PC-9 (cell line): ENCODE results near the gene LPCAT1. TPM values are rescaled to one million over a fixed set of nuclear protein-coding genes. Genes with fewer than 3 reads are reported as not detected.

Source experiments
- BruUV-seq: library from RNA; stranded (reverse); fragments of 400-500 nt; replicated peaks from 2 replicates; lab custom pipeline; 2021; lab: Mats Ljungman, UMichigan
- CTCF ChIA-PET: fragments of 300-600 bp; sonication (Branson Sonifier 250); formaldehyde crosslinking; loops from one replicate; lab custom pipeline; 2022; ENCODE audit warnings: antibody characterized with exemption; lab: Charles Lee
- POLR2A ChIA-PET: fragments of 300-600 bp; sonication (Branson Sonifier 250); formaldehyde crosslinking; loops from one replicate; lab custom pipeline; 2022; ENCODE audit warnings: antibody characterized with exemption; ENCODE audit not compliant: unreplicated experiment; lab: Charles Lee
- DNase-seq, 2 experiments: peaks; one replicate each; pipeline versions ENCODE4 v3.0.0 to v3.0.0-alpha.2; 2015 to 2022; ENCODE audit warnings: mixed read lengths in 1 of 2
- H2AFZ ChIP-seq: fragments of 200-600 bp; sonication (generic); 2 replicates; pipeline ENCODE4 v1.8.1; 2017; ENCODE audit warnings: antibody characterized with exemption
- H3F3A ChIP-seq: fragments of 200-600 bp; sonication (generic); 2 replicates; pipeline ENCODE4 v1.8.1; 2017; ENCODE audit warnings: antibody characterized with exemption, mild to moderate bottlenecking, low read depth; ENCODE audit not compliant: insufficient read depth
- H3K27ac ChIP-seq: fragments of 200-600 bp; sonication (generic); 2 replicates; pipeline ENCODE4 v1.6.1; 2016; ENCODE audit warnings: mixed run types
- H3K27me3 ChIP-seq: fragments of 200-600 bp; sonication (generic); 2 replicates; pipeline ENCODE4 v1.6.1; 2016; ENCODE audit warnings: low read depth, mixed run types; ENCODE audit not compliant: insufficient read depth
- H3K36me3 ChIP-seq: fragments of 200-600 bp; sonication (generic); 2 replicates; pipeline ENCODE4 v1.6.1; 2016; ENCODE audit warnings: low read depth, mixed run types
- H3K4me1 ChIP-seq: fragments of 200-600 bp; sonication (generic); replicated peaks from 2 replicates; pipeline ENCODE4 v1.6.1; 2016; ENCODE audit warnings: mixed run types; ENCODE audit not compliant: insufficient read depth
- H3K4me2 ChIP-seq: fragments of 200-600 bp; sonication (generic); 2 replicates; pipeline ENCODE4 v1.6.1; 2017; ENCODE audit warnings: mixed run types
- H3K4me3 ChIP-seq: fragments of 200-600 bp; sonication (generic); 2 replicates; pipeline ENCODE4 v1.6.1; 2016; ENCODE audit warnings: mixed run types
- H3K79me2 ChIP-seq: fragments of 200-600 bp; sonication (generic); 2 replicates; pipeline ENCODE4 v1.6.1; 2017; ENCODE audit warnings: low read depth, mixed run types
- H3K9me2 ChIP-seq: fragments of 200-600 bp; sonication (generic); 2 replicates; pipeline ENCODE4 v1.8.1; 2017; ENCODE audit warnings: mild to moderate bottlenecking; ENCODE audit not compliant: insufficient read depth
- H3K9me3 ChIP-seq: fragments of 200-600 bp; sonication (generic); 2 replicates; pipeline ENCODE4 v1.8.1; 2016; ENCODE audit warnings: low read depth; ENCODE audit not compliant: insufficient read depth
- H4K20me1 ChIP-seq: fragments of 200-600 bp; sonication (generic); 2 replicates; pipeline ENCODE4 v1.8.1; 2017; ENCODE audit not compliant: insufficient read depth
- CTCF ChIP-seq: fragments of 200-600 bp; sonication (generic); conservative IDR thresholded peaks from 2 replicates; pipeline ENCODE4 v1.6.1; 2017; ENCODE audit warnings: mixed run types, antibody characterized with exemption, mild to moderate bottlenecking, moderate library complexity
- EZH2 ChIP-seq: fragments of 200-600 bp; sonication (generic); IDR thresholded peaks from 2 replicates; pipeline ENCODE4 v1.8.0; 2017; ENCODE audit warnings: antibody characterized with exemption, low read depth
- intact Hi-C: fragments of 100-400 bp; cut with micrococcal nuclease; formaldehyde crosslinking; loops from one replicate; pipeline ENCODE4 v1.10.0; 2022; ENCODE audit not compliant: unreplicated experiment
- total RNA-seq: library from RNA; stranded (reverse); gene quantifications from 2 replicates; pipeline ENCODE4 v1.2.3, GENCODE V29; 2021

The LPCAT1 gene
- total RNA-seq, 1 experiment from 2014 or later = 96.1 TPM

GRCh38 chr5:1507961-1508658 is 15.7 kb downstream of the LPCAT1 start:
- no TSS peak for BruUV-seq
- ChIA-PET CTCF (no interaction called here), POLR2A (interaction anchor here (0.7 kb wide), 1 partner anchor 378 kb away, joined by 3 read pairs; no protein-coding TSS in a partner anchor)
- no peak overlapping the region for H3K4me2 ChIP-seq
- H3K27ac ChIP-seq = no peak overlapping the region
- H4K20me1 ChIP-seq = peaks cover 87% of the 10 kb centered on the region
- H3K79me2 ChIP-seq = peaks cover 91% of the 10 kb centered on the region
- no peak for DNase-seq
- intact Hi-C loops = no loop called here
- H3K27me3 ChIP-seq = no peaks in the 10 kb centered on the region
- peaks cover 6% of the 10 kb centered on the region for H3K36me3 ChIP-seq
- no peaks in the 10 kb centered on the region for H3K9me2 ChIP-seq
- no peak for TF ChIP-seq CTCF
- no peak for TF ChIP-seq EZH2
- 0 out of 2 replicates have a peak, but pooled peaks cover 6% of the 10 kb centered on the region for H3F3A ChIP-seq
- no peaks in the 10 kb centered on the region for H3K9me3 ChIP-seq
- H2AFZ ChIP-seq = no peak overlapping the region
- H3K4me1 ChIP-seq = peaks cover 14% of the 10 kb centered on the region
- no peak overlapping the region for H3K4me3 ChIP-seq

DNA sequence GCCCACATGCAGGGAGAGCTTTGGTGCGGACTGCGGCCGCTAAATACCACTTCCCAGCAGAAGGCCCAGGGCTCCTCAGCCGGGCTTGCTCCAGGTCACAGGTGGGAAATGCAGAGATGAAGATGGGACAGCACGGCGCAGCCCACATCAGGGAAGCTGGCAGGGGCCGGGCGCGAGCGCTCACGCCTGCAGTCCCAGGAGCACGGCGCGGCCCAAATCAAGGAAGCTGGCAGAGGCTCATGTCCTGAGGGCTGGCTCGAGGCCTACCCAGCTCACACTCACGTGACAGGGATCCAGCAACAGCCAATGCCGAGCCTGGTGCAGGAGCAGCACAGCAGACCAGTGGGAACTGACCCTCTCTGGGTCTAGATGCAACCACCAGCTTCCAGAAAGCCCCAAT is 16.3 kb downstream of the LPCAT1 start:
- H3F3A ChIP-seq = 0 out of 2 replicates have a peak, but pooled peaks cover 6% of the 10 kb centered on the region
- H3K79me2 ChIP-seq = peaks cover 91% of the 10 kb centered on the region
- CTCF ChIA-PET = no interaction called here
- H3K4me2 ChIP-seq = no peak overlapping the region
- peaks cover 2% of the 10 kb centered on the region for H3K36me3 ChIP-seq
- peaks cover 87% of the 10 kb centered on the region for H4K20me1 ChIP-seq
- H3K27ac ChIP-seq = no peak overlapping the region
- H3K9me3 ChIP-seq = no peaks in the 10 kb centered on the region
- POLR2A ChIA-PET = interaction anchor here (0.7 kb wide), 1 partner anchor 377 kb away, joined by 3 read pairs; no protein-coding TSS in a partner anchor
- intact Hi-C loops = no loop called here
- no peak overlapping the region for H2AFZ ChIP-seq
- BruUV-seq = no TSS peak
- peaks cover 11% of the 10 kb centered on the region for H3K4me1 ChIP-seq
- H3K4me3 ChIP-seq = no peak overlapping the region
- TF ChIP-seq EZH2 (no peak), CTCF (no peak)
- H3K27me3 ChIP-seq = no peaks in the 10 kb centered on the region
- DNase-seq = no peak
- H3K9me2 ChIP-seq = no peaks in the 10 kb centered on the region

DNA sequence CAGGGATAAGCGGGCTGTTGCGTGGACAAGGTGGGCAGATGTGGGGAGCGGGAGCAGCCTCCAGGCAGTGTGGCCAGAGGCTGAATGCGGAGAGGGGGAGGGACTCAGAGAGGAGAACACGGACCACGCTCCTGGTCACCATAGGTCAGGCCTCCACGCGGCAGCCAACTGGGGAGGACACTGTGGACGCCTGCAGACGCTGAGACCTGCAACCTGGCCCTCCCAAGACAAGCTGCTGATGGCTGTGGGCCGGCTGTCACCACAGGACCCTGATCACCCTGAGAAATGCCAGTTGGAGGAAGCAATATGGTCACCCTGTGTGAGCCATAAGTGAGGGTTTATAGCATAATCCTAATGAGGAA is 16.8 kb downstream of the LPCAT1 start:
- no TSS peak for BruUV-seq
- Histone ChIP-seq H4K20me1 (peaks cover 87% of the 10 kb centered on the region), H3K9me2 (no peaks in the 10 kb centered on the region), H3K27me3 (no peaks in the 10 kb centered on the region), H3K79me2 (peaks cover 88% of the 10 kb centered on the region), H3K36me3 (no peaks in the 10 kb centered on the region; the same call in 1 of the 2 replicates), H2AFZ (no peak overlapping the region), H3K4me1 (peaks cover 6% of the 10 kb centered on the region), H3K27ac (no peak overlapping the region), H3F3A (0 out of 2 replicates have a peak, but pooled peaks cover 6% of the 10 kb centered on the region), H3K9me3 (no peaks in the 10 kb centered on the region), H3K4me2 (no peak overlapping the region), H3K4me3 (no peak overlapping the region)
- no peak for DNase-seq
- TF ChIP-seq CTCF (no peak), EZH2 (no peak)
- CTCF ChIA-PET = no interaction called here
- POLR2A ChIA-PET = no interaction called here
- intact Hi-C loops = no loop called here
